Stimulated activated CD8-positive, alpha-beta memory T cell treated with anti-CD3 and anti-CD28 coated beads, Interleukin-2, amount 100 ng/mL, for 1 hour (primary cell): ENCODE measurements around the gene HAPLN1.

Experiments
- DNase-seq, 2 donors: peaks; one replicate each; pipeline ENCODE4 v3.0.0-alpha.2; 2020; ENCODE audit warnings: low read depth in 2 of 2

HAPLN1 gene

DNA sequence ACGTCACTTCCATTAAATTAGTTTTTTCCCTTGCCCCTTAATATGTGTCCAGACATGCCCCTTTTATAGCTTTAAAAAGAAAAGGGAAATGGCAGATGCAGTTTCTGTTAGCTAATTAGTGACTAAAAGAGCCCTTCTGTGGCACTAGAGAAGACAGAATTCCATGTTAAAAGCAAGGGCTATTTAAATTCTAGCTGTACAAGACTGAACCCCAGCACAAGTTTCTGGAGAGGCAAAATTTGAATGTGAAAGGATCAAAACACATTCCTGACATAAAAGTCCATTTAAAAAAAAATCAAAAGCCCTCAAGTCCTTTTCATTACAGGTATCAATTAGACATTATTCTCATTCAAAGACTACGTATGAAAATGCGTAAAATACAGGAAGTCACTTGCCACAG is 78.7 kb downstream of the HAPLN1 start:
- no peak for DNase-seq

DNA sequence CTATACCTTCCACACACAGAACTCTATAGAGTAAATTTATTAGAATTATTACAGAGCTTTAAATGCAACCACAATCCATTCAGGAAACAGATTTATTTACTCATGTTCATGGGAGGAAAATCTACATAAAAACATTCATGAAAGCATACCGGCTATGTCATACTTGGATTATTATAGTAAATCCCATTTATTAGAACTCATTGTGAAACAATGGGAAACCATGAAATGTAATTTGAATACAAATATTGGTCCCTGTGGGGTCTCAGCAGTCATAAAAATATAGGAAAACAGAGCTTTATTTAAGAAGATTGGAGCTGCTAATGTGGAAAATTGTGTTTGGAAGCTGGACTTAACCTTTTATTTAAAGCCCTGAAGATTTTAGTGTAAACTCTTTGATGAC is 80.7 kb downstream of the HAPLN1 start:
- no peak for DNase-seq

DNA sequence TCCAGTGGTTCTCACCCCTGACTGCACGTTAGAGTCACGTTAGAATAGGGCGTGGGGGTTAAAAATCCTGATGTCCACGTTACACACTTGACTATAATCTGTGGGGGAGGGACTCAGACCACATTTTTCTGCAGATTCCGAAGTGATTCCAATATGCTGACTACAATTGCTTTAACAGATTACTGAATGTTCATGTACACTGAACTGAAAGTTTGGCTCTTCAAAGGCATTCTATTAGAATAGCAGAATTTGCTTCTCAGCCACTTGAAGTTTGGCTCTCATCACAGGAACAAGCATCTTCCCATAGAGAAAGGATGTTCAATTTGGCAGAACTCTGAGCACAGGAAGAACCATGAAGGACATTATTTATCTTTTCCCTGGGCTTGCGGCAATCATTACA is 84.5 kb downstream of the HAPLN1 start:
- no peak for DNase-seq

DNA sequence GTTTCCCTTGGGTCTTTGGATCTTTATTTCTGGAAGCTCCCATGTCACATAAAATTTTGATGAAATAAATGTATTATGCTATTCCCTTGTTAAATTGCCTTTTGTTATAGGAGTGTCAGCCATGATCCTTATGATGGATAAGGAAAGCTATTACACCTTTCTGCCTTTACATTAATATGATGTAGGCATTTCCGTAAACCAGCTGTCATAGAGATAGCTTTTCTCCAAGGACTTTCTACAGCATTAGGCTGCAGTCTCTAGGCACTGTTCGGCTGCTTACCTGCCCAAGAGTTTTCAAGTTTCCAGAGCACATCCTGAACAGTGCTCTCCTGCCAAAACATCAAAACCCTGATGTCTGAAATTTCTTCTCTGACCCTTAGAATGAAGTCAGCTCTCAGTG is 87.4 kb downstream of the HAPLN1 start:
- no peak for DNase-seq

DNA sequence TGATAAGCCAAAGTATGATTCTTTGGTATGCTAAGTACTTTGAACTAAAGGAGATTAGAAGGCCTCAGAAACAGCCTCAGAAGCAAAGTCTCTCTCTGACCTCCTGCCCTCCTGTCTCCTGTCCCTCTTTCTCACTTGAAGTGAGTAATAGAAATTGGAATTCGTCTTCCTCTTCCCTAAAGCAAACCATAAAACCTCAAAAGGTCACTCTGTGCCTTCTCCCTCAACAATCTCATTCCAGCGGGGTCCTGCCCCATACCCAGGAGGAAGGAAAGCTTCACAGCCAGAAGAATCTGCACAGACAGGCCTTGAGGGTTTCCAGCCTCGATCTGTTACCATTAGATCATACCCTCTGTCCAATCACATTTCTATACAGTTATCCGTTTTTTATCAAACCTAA is 87.8 kb downstream of the HAPLN1 start:
- no peak for DNase-seq

DNA sequence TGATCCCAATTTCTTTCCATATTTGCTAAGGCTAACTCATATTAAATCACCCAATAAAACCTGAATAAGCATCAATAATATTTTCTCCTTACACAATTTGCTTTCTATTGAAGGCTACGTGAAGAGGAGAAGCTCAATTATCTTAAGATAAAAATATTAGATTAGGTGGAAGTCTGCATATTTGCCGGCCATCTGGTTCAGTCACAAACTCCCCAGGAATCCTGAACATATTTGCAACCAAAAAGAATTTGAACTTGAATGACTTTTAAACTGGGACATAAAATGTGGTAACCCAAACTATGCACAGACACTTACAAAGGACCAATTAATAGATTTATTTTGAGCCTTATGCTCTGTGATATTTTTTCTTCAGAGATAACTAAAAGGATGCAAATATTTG is 92.3 kb downstream of the HAPLN1 start:
- DNase-seq: no peak

DNA sequence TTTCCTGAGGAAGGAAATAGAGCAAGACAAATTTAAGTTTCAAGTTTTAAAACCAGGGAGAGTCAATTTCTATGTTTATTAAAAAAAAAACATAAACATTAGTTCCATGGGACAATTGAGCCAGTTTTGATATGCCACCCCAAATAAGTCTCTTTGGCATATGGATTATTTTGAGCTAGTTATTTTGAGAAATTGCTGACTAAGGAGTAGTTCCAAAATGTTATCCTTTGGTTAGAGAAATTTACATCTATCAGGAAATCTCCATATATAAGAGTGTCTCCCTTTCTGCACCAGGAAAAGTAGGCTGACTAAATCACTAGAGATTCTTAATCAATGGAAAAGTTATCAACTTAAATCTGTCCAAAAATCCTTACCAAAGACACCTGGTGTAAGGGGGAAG is 105.8 kb downstream of the HAPLN1 start:
- no peak for DNase-seq

DNA sequence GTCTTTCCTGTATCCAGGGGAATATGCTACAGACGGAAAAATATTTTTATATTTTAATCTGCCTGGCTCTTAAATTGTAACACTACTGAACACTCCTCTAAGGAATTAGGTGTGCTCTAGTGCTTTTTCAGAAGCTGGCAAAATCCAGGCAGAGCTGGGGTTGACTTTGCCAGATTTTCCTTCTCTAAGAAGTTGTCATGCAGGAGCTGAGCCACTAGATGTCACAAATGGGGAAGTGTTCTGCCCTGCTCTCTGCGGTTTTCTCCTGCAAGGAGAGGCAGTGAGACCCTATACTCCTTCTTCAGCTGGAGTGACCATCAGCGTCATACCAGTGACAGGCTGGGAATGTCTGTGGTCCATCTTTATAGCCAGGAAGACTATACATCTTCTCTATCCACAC is 112.5 kb downstream of the HAPLN1 start:
- DNase-seq: no peak

DNA sequence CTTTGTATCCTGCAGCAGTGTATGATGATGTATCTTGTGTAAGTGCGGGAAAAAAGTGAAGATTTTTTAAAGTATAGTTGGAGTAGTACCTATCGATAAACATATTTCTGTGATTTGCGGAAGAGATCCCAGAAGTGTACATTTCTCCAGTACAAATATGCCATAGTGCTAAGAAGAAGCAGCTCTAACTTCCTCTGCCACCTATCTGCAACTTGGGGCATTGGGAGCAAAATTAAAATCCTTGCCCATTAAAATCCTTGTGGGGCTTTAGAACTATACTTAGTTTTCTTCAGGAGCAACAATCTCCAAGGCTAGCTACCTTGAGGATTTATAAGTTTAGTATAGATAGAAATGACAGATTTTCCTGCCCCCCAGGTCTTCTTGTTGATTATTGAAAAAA is 125.4 kb downstream of the HAPLN1 start:
- DNase-seq: no peak

DNA sequence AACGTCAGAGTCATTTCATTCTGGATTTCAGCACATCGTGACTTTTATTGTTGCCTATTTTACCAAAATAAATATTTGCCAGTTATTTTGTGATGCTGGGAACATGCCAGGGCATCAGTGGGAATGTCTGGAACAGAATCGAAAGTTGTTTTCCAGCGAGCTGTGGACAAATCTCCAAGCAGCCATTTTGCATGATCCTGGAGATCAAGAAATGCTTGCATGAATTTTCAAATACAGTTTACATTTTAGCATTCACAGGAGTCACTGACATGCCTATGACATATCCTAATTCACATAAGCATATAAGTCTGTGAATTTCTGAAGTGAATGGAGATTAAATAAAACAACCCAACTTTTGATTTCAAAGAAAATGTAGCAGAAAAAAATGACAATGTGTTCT is 129.7 kb downstream of the HAPLN1 start:
- no peak for DNase-seq

DNA sequence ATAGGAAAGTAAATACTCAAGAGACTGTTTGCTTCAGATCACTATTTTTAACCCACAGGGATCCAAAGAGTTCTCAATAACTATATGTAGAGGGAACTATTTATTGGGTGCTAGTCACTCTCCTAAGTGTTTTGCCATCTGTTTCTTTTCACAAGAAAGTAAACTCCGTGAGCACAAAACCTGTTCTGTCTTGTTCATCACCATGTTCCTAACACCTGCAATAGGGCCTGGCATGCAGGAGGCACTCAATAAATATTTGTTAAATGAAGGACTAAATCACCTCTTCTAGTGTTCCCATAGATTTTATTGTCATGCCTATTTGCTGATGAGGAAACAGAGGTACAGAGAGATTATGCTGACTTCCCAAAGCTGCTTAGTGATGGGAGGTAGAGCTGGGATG is 130.9 kb downstream of the HAPLN1 start:
- DNase-seq: no peak
